ENCODE data around the gene NEK9.
"Not testable (repeated sequence)": the region's sequence is repeated elsewhere in the genome, so short reads cannot be mapped to it uniquely, and the experiment has no call there.

Gene NEK9

GRCh38 chr14:75068294-75069120 is 58.3 kb downstream of the NEK9 start:
- no peak for DNase-seq (ENCODE audit: low read depth in 2 of 3, low spot score in 2 of 3)

GRCh38 chr14:75067765-75068164 is 59.1 kb downstream of the NEK9 start:
- DNase-seq (ENCODE audit: low read depth in 2 of 3, low spot score in 2 of 3), result not testable (repeated sequence)

DNA sequence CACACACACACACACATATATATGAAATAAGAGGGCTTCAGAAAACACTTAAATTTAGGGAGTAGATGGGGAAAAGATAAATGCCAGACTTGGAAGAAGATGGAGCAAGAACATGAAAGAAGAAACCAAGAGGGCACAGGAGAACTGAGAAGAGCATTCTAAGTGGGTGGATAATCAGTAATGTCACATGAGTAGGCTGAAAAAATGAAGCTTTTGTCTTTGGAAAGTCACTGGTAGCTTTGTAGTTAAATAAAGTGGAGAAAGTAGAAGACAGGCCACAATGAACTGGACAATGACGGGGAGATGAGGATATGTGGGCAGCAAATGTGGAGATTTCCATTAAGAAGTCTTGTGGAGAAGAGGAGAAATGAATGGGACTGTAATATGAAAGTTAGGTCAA is 59.6 kb downstream of the NEK9 start:
- DNase-seq (ENCODE audit: low read depth in 2 of 3, low spot score in 2 of 3), result no peak

DNA sequence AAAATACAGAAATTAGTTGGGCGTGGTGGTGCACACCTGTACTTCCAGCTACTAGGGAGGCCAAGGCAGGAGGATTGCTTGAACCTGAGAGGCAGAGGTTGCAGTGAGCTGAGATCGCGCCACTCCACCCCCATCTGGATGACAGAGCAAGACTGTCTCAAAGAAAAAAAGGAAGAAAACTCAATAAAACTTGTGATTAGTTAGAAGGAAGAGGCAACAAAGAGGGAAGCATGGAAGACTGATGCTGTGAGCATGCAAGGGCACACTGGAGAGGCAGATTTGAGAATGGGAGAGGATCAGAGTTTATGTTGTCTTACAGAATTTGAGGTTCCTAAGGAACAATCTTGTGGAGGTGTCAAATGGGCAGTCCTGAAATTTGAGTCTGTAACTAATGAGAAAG is 60.2 kb downstream of the NEK9 start:
- DNase-seq (ENCODE audit: low read depth in 2 of 3, low spot score in 2 of 3), result no peak

DNA sequence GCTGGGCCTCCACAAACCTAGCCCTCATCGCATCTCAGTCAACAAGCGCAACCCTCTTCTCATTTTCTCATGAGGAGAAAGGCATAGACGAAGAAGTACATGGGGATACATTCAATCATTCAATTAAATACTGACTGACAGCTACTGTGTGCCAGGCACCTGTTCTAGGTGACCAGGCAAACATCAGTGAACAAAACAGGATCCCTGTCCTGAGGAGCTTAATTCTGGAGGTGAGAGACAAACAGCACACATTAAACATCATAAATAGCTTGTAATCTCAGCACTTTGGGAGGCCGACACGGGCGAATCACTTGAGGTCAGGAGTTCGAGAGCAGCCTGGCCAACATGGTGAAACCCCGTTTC is 62.7 kb downstream of the NEK9 start:
- DNase-seq (ENCODE audit: low read depth in 2 of 3, low spot score in 2 of 3), result no peak

GRCh38 chr14:75063491-75064204 is 63.2 kb downstream of the NEK9 start, which contains the start of gene ACYP1:
TSS of gene ACYP1 (minus strand) at chr14:75064024. CDS start at chr14:75063553, 471 bp downstream.
- DNase-seq (ENCODE audit: low read depth in 2 of 3, low spot score in 2 of 3), result peak; percentile 78 to 91 (median 88)

DNA sequence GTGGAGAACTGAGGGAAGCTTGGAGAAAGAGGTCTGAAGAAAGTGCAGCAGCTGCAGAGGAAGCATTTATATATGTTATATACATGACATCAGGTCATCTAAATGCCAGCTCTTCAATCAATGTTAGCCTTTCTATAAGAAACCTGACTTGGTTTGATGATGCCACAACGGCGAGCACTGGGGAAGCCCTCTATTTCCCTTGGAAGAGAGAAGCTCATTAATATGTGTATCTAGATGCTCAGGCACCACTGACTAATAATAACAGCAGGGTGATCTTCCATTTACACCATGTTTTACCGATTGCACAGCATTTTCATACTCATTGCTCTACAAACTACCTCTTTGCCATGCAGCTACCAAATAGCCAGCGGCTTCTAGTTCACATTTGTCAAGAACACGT is 63.8 kb downstream of the NEK9 start:
- no peak for DNase-seq (ENCODE audit: low read depth in 2 of 3, low spot score in 2 of 3)

GRCh38 chr14:75060420-75060819 is 66.4 kb downstream of the NEK9 start:
- no peak for DNase-seq (ENCODE audit: low read depth in 2 of 3, low spot score in 2 of 3)

DNA sequence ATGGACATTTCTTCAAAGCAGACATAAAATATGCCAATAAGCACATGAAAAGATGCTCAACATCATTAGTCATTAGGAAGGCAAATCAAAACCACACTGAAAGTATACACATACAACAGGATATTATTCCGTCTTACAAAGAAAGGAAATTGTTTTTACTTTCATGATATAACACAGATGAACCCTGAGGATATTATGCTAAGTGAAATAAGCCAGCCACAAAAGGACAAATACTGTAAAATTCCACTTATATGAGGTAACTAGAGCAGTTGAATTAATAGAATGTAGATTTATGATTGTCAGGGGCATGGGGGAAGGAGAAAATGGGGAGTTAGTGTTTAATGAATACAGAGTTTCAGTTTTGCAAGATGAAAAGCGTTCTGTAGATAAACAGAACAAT is 67.2 kb downstream of the NEK9 start:
- no peak for DNase-seq (ENCODE audit: low read depth in 2 of 3, low spot score in 2 of 3)

- no peak for DNase-seq (ENCODE audit: low read depth in 2 of 3, low spot score in 2 of 3)
Measured at GRCh38 chr14:75054421-75054820, 72.4 kb downstream of the NEK9 start.

DNA sequence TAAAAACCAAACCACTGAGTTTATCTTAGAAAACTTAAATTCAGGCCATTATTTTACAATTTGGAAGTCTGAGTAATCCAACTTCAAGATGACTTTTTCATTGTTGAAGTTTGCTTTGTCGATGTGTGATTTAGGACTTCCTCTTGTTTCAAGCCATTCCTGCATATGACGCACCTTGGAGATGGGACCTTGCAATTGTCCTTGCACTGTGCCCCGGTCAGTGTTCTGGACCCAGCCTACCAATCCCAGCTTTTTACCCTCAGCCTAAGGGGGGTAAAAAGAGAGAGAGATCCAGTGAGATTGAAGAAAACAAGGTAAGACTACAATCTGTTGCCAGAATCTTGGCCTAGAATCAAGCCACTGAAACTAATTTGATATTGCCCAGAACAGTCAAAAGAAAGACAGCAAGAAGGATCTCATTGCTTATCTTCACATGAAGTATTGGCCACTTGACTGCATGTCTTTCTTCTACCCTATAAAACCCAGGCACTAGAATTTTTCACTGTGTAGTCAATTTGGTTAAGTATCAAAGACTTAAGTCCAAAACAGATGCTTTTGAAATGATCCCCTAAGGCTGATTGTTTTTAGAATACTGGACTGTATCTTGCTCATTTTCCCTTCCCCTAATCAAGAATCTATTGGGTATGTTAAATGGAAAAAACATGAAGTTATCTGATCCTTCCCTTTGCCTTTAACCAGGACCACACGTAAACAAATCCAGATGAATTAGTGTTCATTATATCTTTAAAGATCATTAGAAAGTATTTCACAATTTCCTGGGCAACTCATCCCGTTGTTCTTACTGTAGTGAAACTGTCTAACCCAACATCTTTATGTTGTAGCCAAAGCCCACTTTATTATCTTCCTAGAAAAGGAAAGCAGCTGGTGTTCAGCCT is 73.2 kb downstream of the NEK9 start:
- no peak for DNase-seq (ENCODE audit: low read depth in 2 of 3, low spot score in 2 of 3)

- no peak for DNase-seq (ENCODE audit: low read depth in 2 of 3, low spot score in 2 of 3)
Measured at GRCh38 chr14:75051556-75051899, 75.3 kb downstream of the NEK9 start.

GRCh38 chr14:75050852-75051555 is 75.8 kb downstream of the NEK9 start, which contains the start of gene MLH3:
TSS of gene MLH3 (minus strand) at chr14:75051467. CDS start at chr14:75049655, 1,812 bp downstream.
- DNase-seq (ENCODE audit: low read depth in 2 of 3, low spot score in 2 of 3), result peak; percentile 46 to 61 (median 57)

DNA sequence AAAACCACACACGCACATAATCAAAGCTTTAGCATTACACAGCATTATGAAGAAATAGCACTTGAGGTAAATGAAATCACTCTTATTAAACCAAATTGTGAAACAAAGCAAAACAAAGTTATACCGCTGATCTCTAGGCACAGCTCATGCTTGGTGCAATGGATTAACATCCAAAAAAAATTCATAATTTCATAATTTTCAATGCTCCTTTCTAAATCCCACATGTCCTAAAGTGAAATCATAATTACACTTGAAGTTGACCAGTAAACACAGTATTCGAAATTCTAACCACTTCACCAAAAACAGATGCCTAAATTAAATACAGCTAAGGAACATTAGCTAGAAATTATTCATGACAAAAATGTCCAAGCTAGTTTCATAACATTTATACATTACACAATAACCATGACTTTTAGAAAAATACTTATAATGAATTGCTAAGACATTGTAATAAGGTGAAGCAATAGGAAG is 77.1 kb downstream of the NEK9 start:
- no peak for DNase-seq (ENCODE audit: low read depth in 2 of 3, low spot score in 2 of 3)

- DNase-seq (ENCODE audit: low read depth in 2 of 3, low spot score in 2 of 3), result no peak
Measured at GRCh38 chr14:75049136-75049535, 77.7 kb downstream of the NEK9 start.

GRCh38 chr14:75048101-75048500 is 78.7 kb downstream of the NEK9 start:
- no peak for DNase-seq (ENCODE audit: low read depth in 2 of 3, low spot score in 2 of 3)

DNA sequence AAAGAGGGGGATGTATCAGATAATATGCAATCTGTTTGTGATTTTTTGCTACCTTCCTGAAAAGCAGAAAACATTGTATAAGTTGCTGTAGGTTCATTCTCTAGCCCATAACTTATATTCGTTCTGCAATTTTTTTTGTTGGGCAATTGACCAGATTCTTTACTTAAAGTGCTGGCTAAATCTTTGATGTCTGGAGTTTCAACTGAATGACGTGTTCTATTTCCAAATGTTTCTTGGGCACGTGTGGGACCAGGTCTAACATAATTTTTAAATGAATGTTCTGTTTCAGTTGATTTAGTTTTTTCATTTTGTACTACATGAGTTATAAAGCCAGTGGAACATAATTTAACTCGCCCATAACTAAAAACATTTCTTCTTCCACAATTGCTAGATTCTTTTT is 79.3 kb downstream of the NEK9 start:
- DNase-seq (ENCODE audit: low read depth in 2 of 3, low spot score in 2 of 3), result no peak

DNA sequence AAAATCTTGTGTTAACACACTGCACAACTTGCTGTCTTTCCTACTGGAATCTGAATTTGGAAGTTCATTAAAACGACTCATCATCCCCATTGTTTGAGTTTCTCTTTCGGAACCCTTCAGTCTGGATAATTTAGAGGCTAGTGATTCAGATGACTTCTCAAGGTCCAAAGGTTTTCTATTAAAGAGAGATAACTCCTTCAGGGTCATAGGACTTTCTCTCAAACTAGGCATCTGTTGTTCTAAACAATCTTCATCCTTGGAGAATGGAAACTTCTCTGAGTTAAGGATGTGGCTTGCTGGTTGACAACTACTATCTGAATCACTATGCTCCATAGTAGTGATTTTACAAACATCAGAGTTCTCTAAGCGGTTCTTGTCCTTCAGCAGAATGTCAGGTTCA is 79.9 kb downstream of the NEK9 start:
- no peak for DNase-seq (ENCODE audit: low read depth in 2 of 3, low spot score in 2 of 3)

DNA sequence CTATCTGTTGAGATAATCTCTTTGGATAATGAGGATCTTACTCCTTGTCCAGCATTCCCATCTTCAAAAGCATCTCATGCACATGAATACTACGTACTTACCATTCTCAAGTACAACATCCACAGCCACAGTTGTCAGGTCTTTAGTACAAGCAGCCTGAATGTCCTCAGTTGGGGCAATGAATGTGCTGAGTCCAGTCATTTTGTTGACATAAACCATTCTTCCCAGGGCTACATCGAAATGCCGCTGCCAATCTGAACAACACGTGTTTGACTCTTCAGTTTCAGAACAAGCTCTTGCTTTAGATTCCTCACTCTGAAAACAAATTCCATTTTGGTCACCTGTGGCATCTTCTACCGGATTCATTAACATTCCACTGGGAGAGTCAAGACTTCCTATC is 80.6 kb downstream of the NEK9 start:
- DNase-seq (ENCODE audit: low read depth in 2 of 3, low spot score in 2 of 3), result no peak

DNA sequence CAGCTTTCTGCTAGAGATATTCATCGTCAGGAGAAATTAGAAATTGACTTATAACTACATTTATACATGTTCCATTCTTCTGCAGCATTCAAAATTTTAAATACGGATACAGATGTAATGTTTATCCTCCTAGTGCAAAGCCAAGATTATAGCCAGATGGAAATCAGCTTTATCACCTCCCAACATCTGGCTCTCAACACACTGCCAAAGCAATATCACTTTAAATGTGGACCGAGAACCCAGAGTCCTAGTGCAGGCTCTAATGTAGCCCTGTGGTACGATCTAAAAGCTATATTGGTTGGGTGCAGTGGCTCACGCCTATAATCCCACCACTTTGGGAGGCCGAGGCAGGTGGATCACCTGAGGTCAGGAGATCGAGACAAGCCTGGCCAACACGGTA is 82.1 kb downstream of the NEK9 start:
- DNase-seq (ENCODE audit: low read depth in 2 of 3, low spot score in 2 of 3), result no peak

GRCh38 chr14:75044322-75044721 is 82.5 kb downstream of the NEK9 start:
- no peak for DNase-seq (ENCODE audit: low read depth in 2 of 3, low spot score in 2 of 3)

Measured in activated CD8-positive, alpha-beta memory T cell treated with anti-CD3 and anti-CD28 coated beads for 48 hours (primary cell).